GM19455 (cell line): ENCODE data around the gene LSAMP.
"Not testable (repeated sequence)": the region's sequence is repeated elsewhere in the genome, so short reads cannot be mapped to it uniquely, and the experiment has no call there.

Source experiments
- ATAC-seq: cut with Tn5 transposase; IDR thresholded peaks from one replicate; pipeline ENCODE4 v1.9.1; 2021; ENCODE audit not compliant: unreplicated experiment

Gene LSAMP

DNA sequence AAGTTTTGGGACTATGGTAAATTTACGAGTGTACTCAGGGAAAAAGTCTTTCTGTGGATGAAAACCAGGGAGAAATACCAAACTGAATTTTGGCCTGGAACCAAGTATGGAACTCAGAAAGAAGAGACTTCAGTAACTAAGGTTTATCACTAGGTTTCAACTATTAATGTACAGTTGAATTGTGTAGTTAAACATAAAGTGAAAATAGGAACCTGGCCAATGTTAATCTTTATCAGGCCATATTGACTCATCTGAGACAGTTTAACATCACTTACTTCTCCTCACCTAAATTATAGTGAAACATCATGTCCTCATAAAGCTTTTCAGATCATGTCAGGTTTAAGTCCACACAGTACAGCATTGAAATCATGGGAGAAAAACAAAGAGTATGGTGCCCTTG lies 197.7 kb downstream of the LSAMP start:
- ATAC-seq = no peak

DNA sequence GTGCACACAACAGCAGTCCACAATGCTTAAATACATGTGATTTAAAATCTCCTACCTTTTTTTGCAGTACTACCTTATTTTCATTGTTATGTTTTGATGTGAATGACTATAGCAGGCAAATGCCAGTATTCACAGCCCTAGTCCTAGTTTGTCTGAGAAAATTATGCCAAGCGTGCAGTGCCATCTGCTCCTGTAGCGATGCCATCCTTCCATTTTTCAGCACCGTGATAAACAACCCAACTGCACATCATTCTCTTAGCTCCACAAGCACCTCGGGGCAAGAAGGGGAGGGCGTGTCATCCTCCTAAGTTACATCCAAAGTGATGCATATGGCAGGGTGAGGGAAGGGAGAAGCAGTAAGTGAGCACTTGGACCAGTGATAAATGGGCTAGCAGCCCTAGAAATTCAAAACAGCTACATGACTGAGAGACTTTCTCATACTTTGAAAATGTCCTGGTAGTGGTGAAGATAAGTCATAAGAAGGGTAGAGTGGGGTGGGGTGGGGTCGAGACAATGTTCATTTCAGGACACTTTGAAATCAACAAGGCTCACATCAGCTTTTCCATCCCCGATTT lies 198.8 kb downstream of the LSAMP start:
- ATAC-seq = no peak

DNA sequence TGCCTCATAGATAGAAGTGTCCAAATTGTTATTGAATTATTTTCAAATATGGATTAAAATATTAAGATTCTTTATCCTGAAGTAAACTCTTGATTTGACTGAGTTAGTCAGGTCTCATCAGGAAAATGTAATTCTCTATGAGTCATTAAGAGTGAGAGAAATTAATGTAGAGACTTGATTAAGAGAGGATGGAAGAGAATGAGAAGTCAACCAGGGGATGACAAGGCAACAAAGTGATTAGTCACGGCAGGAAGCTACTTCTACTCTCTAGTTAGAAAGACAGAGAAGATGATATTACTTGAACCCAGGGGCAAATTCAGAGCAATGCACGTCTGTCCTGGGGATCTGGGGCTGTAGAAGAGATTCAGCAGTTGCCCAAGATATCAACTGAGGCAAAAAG lies 202.5 kb downstream of the LSAMP start:
- no peak for ATAC-seq

DNA sequence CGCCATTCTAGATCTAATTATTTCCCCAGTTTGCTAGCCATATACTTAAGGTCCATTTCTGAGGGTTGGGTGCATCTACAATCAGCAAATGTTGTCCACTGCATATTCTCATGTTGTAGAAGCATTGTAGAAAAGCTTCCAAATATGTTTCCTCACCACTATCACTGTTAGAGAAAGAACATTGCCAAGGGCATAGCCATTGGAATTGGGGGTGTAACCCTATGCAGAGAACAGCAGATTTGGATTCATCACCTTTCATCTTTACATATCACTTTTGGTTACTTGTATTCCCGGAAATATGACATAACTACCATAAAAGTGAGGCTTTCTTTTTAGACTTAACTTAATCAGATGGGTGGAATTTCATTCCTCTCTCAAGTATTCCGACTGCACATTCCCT lies 203.6 kb downstream of the LSAMP start:
- ATAC-seq = no peak

DNA sequence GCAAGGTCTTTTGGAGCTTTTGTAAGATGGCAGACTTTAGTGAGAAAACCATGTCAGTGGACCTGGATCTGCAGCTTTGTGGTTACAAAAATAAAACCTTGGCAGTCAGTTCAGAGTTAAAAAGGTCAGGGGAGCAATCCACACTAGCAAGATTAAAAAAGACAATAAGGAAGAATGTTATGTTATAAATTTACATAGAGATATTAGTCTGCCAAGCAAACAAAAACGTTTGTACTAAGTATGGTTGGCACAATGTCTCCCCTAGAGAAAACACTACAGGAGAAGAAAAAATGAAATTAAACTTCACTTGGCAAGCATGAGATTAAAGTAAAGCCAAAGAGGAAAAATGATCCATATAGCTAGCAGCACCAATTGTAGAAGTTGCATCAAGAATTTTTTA lies 205.0 kb downstream of the LSAMP start:
- ATAC-seq = no peak

DNA sequence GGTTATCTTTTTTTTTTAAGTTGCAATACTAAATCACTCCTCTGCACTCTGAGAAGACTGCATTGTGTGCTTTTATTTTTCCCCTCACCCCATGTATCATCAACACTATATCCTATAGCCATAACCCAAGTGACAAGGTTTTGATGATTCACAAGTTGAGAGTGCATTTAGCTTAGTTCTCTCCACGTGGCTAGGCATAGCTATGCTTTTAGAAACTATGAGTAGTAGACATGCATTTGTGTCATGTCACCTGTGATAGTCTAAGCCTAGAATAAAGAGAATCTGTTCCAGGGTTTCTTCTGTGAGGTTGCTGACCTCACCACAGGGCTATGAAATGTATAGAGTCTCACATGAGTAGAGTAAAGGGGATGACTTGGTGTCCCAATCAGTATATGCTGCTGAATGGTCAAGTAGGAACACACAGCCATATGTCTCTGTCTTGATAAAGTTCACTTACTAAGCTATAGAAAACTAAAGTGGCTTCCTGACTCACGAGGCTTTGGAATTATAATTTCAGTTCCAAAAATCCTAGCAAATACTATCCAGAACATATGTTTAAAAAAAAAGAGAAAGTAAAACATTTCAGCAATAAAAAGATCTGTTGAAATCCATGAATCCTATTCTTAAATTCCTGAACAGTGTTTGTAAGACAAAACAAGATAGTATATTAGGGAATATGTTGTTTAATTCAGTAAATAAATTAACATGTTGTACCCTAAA lies 206.3 kb downstream of the LSAMP start:
- ATAC-seq = no peak

DNA sequence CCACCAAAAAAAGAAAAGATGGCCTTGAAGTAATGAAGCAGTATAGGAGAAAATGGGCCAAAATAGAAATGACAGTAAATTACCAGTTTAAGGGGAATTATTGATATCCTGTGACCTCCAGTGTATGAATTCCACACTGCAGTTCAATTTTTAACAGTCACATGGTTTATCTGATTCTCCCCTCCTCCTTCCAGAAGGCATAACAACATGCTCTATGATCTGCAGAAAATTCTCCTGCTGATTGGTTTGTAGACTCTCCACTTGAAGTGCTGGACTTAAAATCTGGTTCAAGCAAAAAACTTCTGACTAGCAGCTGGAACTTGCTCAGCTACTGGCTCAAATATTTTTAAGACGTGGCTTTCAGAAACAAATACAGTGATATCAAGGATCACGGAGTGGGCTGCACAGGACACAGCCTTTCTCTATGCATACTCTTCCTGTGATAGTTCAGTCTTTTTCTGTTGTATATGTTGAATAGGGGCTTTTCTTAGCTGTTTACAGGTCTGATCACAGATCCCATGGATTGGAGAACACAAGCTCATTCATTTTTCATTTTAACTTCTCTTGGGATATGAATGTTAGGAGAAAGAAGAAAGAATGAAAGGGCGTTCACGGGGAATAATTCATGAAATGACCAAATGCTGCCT lies 211.5 kb downstream of the LSAMP start:
- no peak for ATAC-seq

DNA sequence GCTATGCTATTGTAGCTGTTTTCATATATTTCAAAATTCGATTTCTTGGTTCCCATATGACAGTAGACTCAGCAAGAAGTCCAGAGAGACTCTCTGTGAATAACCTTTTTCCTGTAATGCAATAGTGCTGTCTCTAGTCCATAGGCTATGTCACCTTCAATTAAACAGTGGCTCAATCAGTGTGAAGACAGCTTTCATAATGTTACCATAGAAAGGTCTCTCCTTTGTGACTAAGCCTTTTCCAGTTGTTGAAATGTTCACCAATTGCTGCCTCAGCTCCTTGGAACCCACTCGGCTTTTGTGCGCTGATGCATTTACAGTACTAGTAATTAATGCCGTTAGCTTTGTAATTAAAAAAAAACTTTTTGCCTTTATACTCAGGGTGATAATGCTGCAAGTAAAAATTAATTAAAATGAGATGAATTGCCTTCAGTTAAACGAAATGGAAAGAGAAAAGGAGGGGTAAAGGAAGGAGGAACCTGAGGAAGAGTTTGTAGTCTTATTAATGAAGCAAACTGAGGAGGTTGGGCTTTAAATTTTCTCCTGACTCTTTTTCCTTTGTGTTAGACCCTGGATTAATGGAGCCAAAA lies 214.8 kb downstream of the LSAMP start:
- no peak for ATAC-seq

DNA sequence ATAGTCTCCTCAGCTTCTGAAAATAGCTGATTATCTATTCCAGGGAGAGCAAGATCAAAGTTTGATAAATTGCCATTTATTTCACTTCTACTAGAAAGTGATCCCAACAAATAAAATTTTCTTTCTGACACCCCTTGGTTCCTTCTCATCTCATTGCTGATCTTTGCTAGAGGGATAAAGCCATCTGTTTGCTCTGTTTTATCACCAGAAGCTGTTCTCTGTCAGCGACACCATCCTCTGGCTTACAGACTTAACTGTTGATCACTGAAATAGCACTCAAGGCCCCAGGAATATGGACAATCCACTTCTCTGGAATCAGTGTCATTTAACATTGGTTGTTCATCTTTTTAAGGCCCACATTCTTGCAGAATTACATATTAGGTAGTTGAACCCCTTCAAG lies 219.0 kb downstream of the LSAMP start:
- no peak for ATAC-seq

DNA sequence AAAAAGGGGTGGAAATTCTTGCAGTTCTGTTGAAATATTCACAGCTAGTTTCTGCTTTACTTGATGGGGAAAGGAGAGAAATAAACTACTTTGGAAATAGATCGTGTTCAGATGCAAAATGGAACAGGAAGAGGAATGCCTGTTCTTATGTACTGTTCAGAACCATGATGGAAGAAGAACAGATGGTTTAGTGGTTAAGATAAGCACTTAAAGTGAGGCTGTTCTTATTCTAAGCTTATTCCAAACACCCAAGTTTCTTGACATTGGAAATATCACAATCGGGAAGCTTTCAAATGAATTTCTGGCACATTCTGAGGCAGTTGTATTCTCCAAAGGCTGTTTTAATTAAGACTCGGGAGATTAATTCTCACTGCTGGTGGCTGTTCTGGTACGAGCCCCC lies 228.5 kb downstream of the LSAMP start:
- ATAC-seq = no peak

DNA sequence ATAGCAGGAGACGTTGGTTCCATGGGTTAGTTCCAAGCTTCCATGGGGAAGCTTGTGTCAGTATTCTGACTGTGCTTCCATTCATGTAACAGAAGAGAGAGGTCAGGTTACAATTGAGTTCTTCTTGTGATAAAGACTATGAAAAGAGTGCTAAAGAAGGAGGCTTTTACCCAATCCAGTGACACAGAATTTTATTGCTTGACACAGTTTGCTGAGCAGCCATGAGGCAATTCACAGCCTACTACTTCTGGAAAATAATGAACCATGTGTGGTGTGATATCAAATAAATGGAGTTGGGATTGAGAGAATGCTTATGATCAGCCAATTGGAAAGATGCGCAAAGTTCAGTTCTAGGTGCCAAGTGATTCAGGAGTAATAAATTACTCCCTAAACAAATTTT lies 233.4 kb downstream of the LSAMP start:
- ATAC-seq = no peak

DNA sequence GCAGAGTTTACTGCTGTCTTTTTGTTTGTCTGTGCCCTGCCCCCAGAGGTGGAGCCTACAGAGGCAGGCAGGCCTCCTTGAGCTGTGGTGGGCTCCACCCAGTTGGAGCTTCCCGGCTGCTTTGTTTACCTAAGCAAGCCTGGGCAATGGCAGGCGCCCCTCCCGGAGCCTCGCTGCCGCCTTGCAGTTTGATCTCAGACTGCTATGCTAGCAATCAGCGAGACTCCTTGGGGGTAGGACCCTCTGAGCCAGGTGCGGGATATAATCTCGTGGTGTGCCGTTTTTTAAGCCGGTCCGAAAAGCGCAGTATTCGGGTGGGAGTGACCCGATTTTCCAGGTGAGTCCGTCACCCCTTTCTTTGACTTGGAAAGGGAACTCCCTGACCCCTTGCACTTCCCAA lies 236.5 kb downstream of the LSAMP start:
- not testable (repeated sequence) for ATAC-seq

DNA sequence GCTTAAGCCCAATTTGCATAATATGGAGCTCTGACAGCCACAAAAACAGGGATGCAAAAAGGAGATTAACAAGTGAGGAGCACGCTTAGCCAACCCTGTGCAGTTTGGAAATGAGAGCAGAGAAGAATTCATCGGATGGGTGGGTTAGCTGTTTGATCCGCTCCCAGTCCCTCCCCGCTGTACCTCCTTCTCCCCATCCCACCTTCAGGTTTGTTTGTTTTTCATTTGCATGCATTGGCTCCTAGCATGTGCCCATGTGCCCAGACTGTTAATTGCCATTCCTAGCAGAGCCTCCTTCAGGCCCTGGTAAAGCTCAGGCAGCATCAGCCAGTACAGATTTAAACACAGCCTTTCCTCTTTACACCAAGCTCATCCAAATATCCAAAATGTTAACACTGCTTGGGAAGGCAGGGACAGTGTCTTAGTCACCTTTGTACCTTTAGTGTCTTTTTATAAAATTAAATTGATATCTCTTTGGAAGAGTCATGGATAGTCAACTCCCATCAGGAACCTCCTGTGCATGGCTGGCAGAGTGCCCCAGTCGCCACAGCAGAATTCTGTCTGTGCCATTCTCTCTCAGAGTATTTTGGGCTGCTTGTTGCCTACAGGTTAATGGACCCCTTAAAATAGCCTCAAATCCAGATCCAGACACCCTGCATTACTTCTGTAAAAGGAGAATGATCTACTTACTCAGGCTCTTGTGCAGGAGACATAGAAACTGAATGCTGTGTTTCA lies 244.2 kb downstream of the LSAMP start:
- no peak for ATAC-seq

DNA sequence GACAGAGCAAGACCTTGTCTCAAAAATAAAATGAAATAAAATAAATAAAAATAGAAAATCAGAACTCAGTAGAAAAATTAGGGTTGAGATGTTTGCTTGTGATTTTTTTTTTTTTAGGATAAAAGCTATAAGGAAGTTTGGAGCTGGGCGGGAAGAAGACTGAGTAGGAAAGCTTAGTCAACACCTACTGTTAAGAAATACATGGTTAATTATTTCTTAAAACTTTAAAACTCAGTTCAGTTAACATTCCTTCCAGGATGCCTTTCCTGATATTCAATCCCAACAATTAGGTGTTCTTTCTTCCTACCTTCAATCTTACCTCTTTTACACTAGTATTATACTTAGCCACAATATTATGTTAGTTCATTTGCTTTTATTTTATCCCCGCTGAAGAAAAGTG lies 246.2 kb downstream of the LSAMP start:
- no peak for ATAC-seq

DNA sequence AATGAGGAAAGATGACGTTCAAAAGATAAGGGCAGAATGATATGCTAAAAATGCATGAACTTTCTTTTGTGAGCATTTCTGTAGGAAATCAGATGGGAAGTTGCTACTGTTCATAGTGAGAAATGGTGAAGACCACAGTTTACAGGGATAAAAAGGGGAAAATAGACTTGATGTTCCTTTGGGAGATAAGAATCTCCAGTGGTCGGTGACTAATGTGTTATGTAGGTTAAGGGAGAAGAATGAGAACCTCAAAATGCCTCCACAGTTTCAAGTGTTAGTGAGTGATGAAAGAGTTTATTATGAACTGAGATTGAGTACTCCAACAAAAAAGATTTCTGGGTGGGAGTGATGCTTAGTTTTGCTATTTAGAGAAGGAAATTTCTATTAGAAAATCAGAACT lies 247.2 kb downstream of the LSAMP start:
- no peak for ATAC-seq

DNA sequence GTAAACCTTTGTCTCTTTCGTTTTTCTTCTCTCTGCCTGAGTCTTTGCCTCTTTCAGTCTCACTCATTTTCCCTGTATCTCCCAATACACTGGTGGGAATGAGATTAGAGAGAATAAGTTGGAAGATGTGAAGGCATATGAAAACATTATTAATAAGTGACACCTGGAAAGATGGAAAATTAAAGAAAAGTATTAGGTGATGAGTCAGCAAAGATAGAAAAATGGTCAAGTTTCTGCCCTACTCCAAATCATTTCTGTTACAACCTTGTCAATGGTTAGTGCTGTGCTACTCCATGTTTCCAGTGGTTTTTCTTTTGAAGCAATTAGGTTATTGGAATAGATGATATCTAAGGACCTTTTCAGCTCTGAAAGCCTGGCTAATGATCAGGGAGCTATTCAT lies 252.8 kb downstream of the LSAMP start:
- ATAC-seq = no peak

DNA sequence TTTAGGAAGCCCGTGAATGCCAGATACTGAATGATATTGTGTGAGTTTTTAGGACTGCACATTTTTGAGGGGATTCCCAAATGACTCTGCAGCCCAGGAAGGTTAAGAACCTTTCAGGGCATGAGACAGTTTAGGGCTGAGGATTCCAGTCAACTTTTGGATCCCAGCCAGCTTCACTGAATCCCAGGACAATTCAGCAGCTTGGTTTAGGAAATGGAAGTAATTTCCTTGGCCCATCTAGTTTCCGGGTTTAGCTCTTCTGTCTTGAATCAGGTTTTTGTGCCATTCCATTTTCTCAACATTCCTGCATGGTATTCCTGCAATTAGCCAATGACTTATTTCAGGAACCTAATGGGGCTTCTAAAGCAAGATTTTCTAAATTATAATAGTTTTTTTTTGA lies 253.9 kb downstream of the LSAMP start:
- ATAC-seq = no peak

DNA sequence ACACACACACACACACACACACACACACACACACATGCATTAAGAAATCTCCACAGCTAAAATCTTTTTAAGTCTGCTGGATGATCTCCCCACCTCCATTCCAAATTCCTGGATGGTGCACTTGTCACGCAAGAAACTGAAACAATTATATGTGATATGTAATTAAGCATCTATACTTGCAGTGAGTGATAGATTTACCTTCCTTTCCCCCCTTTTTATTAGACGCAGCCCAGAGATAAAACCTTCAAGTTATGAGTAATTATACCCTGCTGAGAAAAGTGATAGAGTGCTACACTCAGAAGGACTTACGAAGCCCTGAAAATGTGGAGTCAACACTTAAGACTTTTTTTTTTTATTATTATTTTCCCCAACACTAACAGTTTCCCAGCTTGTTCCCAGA lies 255.2 kb downstream of the LSAMP start:
- no peak for ATAC-seq

DNA sequence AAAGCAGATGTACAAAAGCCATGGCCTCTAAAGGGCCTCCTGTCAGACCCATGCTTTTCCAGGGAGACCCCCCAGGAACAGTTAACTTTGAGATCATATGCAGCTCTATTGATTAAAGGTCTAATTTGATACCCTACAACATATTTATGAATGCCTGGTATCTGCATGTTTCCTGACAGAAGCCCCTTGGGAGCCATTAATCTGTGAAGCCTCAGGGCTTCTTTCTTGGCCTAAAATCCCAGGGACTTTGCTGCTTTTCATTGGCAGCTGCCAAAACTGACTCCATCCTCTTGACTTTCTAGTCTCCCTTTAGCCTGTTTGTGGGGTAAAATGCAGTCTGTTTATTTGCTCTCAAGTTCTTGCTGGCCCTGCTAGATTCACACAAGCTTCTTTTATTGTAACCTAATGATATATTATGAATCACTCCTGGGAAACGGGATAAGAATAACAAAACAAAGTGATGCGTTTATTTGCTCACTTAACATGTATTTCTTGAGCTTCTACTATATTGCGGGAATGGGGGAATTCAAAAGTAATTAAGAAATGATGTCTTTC lies 257.0 kb downstream of the LSAMP start:
- no peak for ATAC-seq

DNA sequence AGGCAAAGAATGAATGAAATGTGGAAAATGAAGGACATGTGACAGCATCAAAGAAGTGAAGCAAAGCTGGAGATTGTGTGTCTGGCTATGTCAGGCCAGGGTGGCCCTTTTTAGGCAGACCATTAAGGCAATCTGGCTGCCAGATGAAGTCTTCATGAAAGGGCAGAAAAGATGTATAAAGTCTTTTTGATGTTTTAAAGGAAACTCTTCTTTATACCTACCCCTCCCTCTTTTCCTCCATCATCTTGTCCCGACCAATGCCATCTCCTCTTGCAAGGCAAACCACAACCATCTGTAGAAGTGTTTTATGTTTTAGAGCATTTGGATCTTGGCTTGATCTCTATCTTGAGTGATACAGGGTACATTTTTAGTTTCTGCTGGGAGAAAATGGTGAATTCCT lies 259.2 kb downstream of the LSAMP start:
- no peak for ATAC-seq

DNA sequence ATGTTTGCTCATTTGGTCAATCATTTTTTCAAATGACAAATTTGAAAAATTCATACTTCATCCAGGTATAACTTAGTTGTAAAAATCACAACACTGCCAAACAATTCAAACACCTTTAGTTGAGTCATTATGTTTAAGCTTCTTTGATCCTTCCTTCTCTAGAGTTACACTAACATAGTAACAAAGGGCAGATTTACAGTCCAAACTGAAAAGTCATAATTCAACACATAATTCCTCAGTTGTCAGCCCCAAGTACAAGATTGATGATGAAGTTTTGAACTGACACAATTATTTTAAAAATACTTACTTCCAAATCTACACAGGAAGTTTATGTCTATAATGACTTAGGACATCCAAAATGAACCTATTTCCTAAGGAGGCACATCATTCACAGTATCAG lies 264.1 kb downstream of the LSAMP start:
- no peak for ATAC-seq
